SK-N-SH (cell line): Measurements from ENCODE around the gene SERPINB2. TPM values are rescaled to one million over a fixed set of nuclear protein-coding genes. Genes with fewer than 3 reads are reported as not detected.

Source experiments
- CTCF ChIA-PET: fragments of 300-600, 350-600 bp; formaldehyde crosslinking; extraction: SDS; loops from one replicate; lab custom pipeline; 2021; lab: Yijun Ruan, JAX
- POLR2A ChIA-PET: fragments of 350-600 bp; sonication (Branson Sonifier 250); formaldehyde crosslinking; extraction: SDS; loops from one replicate; lab custom pipeline; 2020; ENCODE audit warnings: antibody characterized with exemption, inconsistent platforms; lab: Yijun Ruan, JAX
- DNase-seq: peaks from one replicate; pipeline ENCODE4 v3.0.0; 2012
- H2AFZ ChIP-seq: fragments of 200-600 bp; sonication (generic); 2 replicates; pipeline ENCODE4 v1.8.1; 2016; ENCODE audit warnings: antibody characterized with exemption, mild to moderate bottlenecking, low read depth
- H3F3A ChIP-seq: fragments of 200-600 bp; sonication (generic); replicated peaks from 2 replicates; pipeline ENCODE3; 2016; ENCODE audit warnings: antibody characterized with exemption, mild to moderate bottlenecking; ENCODE audit not compliant: insufficient read depth
- H3K27ac ChIP-seq, 2 experiments: fragments of 200-500 bp in 1 of 2; fragments of 200-600 bp in 1 of 2; sonication (Bioruptor generic) in 1 of 2; sonication (generic), shearing (Covaris generic) in 1 of 2; 2 replicates each; pipeline versions ENCODE4 v1.5.1 to v1.6.1; 2014 to 2016; ENCODE audit warnings: low read depth in 2 of 2, inconsistent platforms in 1 of 2, low read length in 1 of 2, mild to moderate bottlenecking in 1 of 2, mixed read lengths in 1 of 2
- H3K27me3 ChIP-seq: fragments of 200-600 bp; sonication (generic), shearing (Covaris generic); 2 replicates; pipeline ENCODE4 v1.6.1; 2016; ENCODE audit warnings: mixed run types; ENCODE audit not compliant: insufficient read depth
- H3K36me3 ChIP-seq, 2 experiments: fragments of 200-500 bp in 1 of 2; fragments of 200-600 bp in 1 of 2; sonication (Bioruptor generic) in 1 of 2; sonication (generic) in 1 of 2; replicated peaks in 1 of 2; 2 replicates each; pipeline versions ENCODE3 to v1.5.1; 2014 to 2016; ENCODE audit warnings: low read length in 1 of 2, mild to moderate bottlenecking in 1 of 2; ENCODE audit not compliant: insufficient read depth in 2 of 2, control insufficient read depth in 1 of 2
- H3K4me1 ChIP-seq, 2 experiments: fragments of 200-500 bp in 1 of 2; fragments of 200-600 bp in 1 of 2; sonication (Bioruptor generic) in 1 of 2; sonication (generic), shearing (Covaris generic) in 1 of 2; 2 replicates each; pipeline versions ENCODE4 v1.5.1 to v1.6.1; 2014 to 2016; ENCODE audit warnings: low read depth in 1 of 2, low read length in 1 of 2, mixed run types in 1 of 2; ENCODE audit not compliant: insufficient read depth in 2 of 2, control insufficient read depth in 1 of 2
- H3K4me2 ChIP-seq: fragments of 200-600 bp; sonication (generic), shearing (Covaris generic); 2 replicates; pipeline ENCODE4 v1.6.1; 2017; ENCODE audit warnings: mixed run types
- H3K4me3 ChIP-seq, 2 experiments: fragments of 200-500 bp in 1 of 2; fragments of 200-600 bp in 1 of 2; sonication (Bioruptor generic) in 1 of 2; sonication (generic), shearing (Covaris generic) in 1 of 2; 2 replicates each; pipeline versions ENCODE4 v1.5.1 to v1.8.1; 2014 to 2016; ENCODE audit warnings: low read depth in 2 of 2, inconsistent platforms in 1 of 2, low read length in 1 of 2, mild to moderate bottlenecking in 1 of 2, mixed read lengths in 1 of 2, moderate library complexity in 1 of 2
- H3K79me2 ChIP-seq: fragments of 200-600 bp; sonication (generic); 2 replicates; pipeline ENCODE4 v1.8.1; 2017; ENCODE audit warnings: mild to moderate bottlenecking; ENCODE audit not compliant: insufficient read depth
- H3K9ac ChIP-seq: fragments of 200-600 bp; sonication (generic); 2 replicates; pipeline ENCODE4 v1.6.1; 2017; ENCODE audit warnings: mixed run types
- H3K9me2 ChIP-seq: fragments of 200-600 bp; sonication (generic); 2 replicates; pipeline ENCODE4 v1.6.1; 2017; ENCODE audit warnings: mixed run types
- H3K9me3 ChIP-seq: fragments of 200-600 bp; sonication (generic); 2 replicates; pipeline ENCODE4 v1.6.1; 2017; ENCODE audit warnings: mixed run types, mild to moderate bottlenecking, moderate library complexity
- H4K20me1 ChIP-seq: fragments of 200-600 bp; sonication (generic); 2 replicates; pipeline ENCODE4 v1.6.1; 2017; ENCODE audit warnings: mild to moderate bottlenecking, mixed run types; ENCODE audit not compliant: insufficient read depth
- ELF1 ChIP-seq: IDR thresholded peaks from 2 replicates; pipeline ENCODE4 v1.4.0; 2012
- EZH2phosphoT487 ChIP-seq: fragments of 200-600 bp; sonication (generic); IDR thresholded peaks from 2 replicates; pipeline ENCODE4 v1.6.1; 2017; ENCODE audit warnings: low read depth, mixed run types, mild to moderate bottlenecking, antibody characterized with exemption, moderate library complexity, borderline replicate concordance
- FOXJ3 ChIP-seq: sonication (generic); formaldehyde crosslinking; IDR thresholded peaks from 2 replicates; pipeline ENCODE4 v1.5.1; 2020; ENCODE audit warnings: mild to moderate bottlenecking, missing genetic modification reagents
- FOXM1 ChIP-seq: IDR thresholded peaks from 2 replicates; pipeline ENCODE4 v1.4.0; 2012; ENCODE audit warnings: low read depth, mild to moderate bottlenecking
- NFIC ChIP-seq: IDR thresholded peaks from 2 replicates; pipeline ENCODE4 v1.4.0; 2012; ENCODE audit warnings: borderline replicate concordance
- PBX3 ChIP-seq: IDR thresholded peaks from 2 replicates; pipeline ENCODE4; 2012
- REST ChIP-seq: IDR thresholded peaks from 2 replicates; pipeline ENCODE4 v1.6.1; 2012; ENCODE audit warnings: mild to moderate bottlenecking, low read depth, low read length, moderate library complexity
- RFX5 ChIP-seq: IDR thresholded peaks from 2 replicates; pipeline ENCODE4 v1.6.1; 2012; ENCODE audit warnings: mild to moderate bottlenecking, improper control_type of control experiment, low read length
- SMC3 ChIP-seq: IDR thresholded peaks from 2 replicates; pipeline ENCODE4 v1.6.1; 2012; ENCODE audit warnings: low read depth, low read length, improper control_type of control experiment
- TAF1 ChIP-seq: IDR thresholded peaks from 2 replicates; pipeline ENCODE4 v1.6.1; 2012; ENCODE audit warnings: low read depth, mild to moderate bottlenecking, low read length, moderate library complexity, borderline replicate concordance
- TCF12 ChIP-seq: IDR thresholded peaks from 2 replicates; pipeline ENCODE4 v1.4.0; 2012
- USF2 ChIP-seq: fragments of 150-350 bp; IDR thresholded peaks from 2 replicates; pipeline ENCODE4 v1.6.1; 2017; ENCODE audit warnings: antibody characterized with exemption, low read length, low read depth, borderline replicate concordance
- YY1 ChIP-seq: IDR thresholded peaks from 2 replicates; pipeline ENCODE4 v1.4.0; 2012; ENCODE audit warnings: low read depth, mild to moderate bottlenecking
- WGBS: methylation state at CpG from one replicate; pipeline ENCODE4 v1.1.6; 2017; ENCODE audit warnings: low lambda C conversion rate; 5-methylcytosine and 5-hydroxymethylcytosine counted together
- polyA plus RNA-seq, 3 experiments: library from polyadenylated mRNA; depleted of rRNA; stranded (reverse); fragments of >200 nt; gene quantifications; 2 replicates each; pipeline ENCODE4 v1.2.3, GENCODE V29; 2012

The SERPINB2 gene
- polyA plus RNA-seq, 1 of the 3 experiments (the other 2 are of a cell fraction) = 5.9 TPM

- TF ChIP-seq EZH2phosphoT487 (no peak), NFIC (no peak), ELF1 (no peak), YY1 (no peak), FOXM1 (no peak), FOXJ3 (CRISPR knock-in tag) (no peak)
- TF ChIP-seq, all 33 proteins: peak for 0
- H2AFZ ChIP-seq = no peak overlapping the region
- no peaks in the 10 kb centered on the region for H3K36me3 ChIP-seq
- H3K9ac ChIP-seq = no peak overlapping the region
- no peak for DNase-seq
- H3K9me3 ChIP-seq = no peaks in the 10 kb centered on the region
- no peaks in the 10 kb centered on the region for H3K4me1 ChIP-seq
- H3K9me2 ChIP-seq = no peaks in the 10 kb centered on the region
- WGBS = 23% methylated on average over 2 of the region's 2 CpGs
- no peak overlapping the region for H3K4me3 ChIP-seq
- H3K4me2 ChIP-seq = no peak overlapping the region
- no peak overlapping the region for H3K27ac ChIP-seq
- no peaks in the 10 kb centered on the region for H3F3A ChIP-seq
- H3K27me3 ChIP-seq = peaks cover 7% of the 10 kb centered on the region; the same call in 1 of the 2 replicates
- ChIA-PET CTCF (interaction anchor here (0.7 to 2.8 kb wide), 3 partner anchors 147 to 342 kb away, joined by 3 to 8 read pairs (median 4); no protein-coding TSS in a partner anchor), POLR2A (no interaction called here)
- no peaks in the 10 kb centered on the region for H4K20me1 ChIP-seq
- no peaks in the 10 kb centered on the region for H3K79me2 ChIP-seq
These were observed 27.6 kb upstream of the SERPINB2 start for GRCh38 chr18:63859781-63860475.

GRCh38 chr18:63860531-63860930 is 27.0 kb upstream of the SERPINB2 start:
- H3K9me3 ChIP-seq = no peaks in the 10 kb centered on the region
- H3K4me2 ChIP-seq = no peak overlapping the region
- 20% methylated on average over 2 of the region's 2 CpGs for WGBS
- ChIA-PET CTCF (interaction anchor here (0.7 kb wide), 1 partner anchor 343 kb away, joined by 3 read pairs; no protein-coding TSS in a partner anchor), POLR2A (no interaction called here)
- H2AFZ ChIP-seq = no peak overlapping the region
- H3K79me2 ChIP-seq = no peaks in the 10 kb centered on the region
- H3K9ac ChIP-seq = no peak overlapping the region
- DNase-seq = no peak
- no peaks in the 10 kb centered on the region for H3K4me1 ChIP-seq
- no peaks in the 10 kb centered on the region for H3F3A ChIP-seq
- no peak overlapping the region for H3K4me3 ChIP-seq
- no peaks in the 10 kb centered on the region for H3K36me3 ChIP-seq
- H3K27ac ChIP-seq = no peak overlapping the region
- H4K20me1 ChIP-seq = no peaks in the 10 kb centered on the region
- H3K27me3 ChIP-seq = peaks cover 7% of the 10 kb centered on the region; the same call in 1 of the 2 replicates
- TF ChIP-seq SMC3 = no peak
- no peaks in the 10 kb centered on the region for H3K9me2 ChIP-seq

- Histone ChIP-seq H3K36me3 (no peaks in the 10 kb centered on the region), H3K27me3 (no peaks in the 10 kb centered on the region), H3K27ac (no peak overlapping the region), H3K4me2 (no peak overlapping the region), H3K9me3 (no peaks in the 10 kb centered on the region), H3F3A (no peaks in the 10 kb centered on the region), H4K20me1 (no peaks in the 10 kb centered on the region), H3K9me2 (no peaks in the 10 kb centered on the region), H3K79me2 (no peaks in the 10 kb centered on the region), H3K4me1 (no peaks in the 10 kb centered on the region), H3K4me3 (no peak overlapping the region), H2AFZ (no peak overlapping the region), H3K9ac (no peak overlapping the region)
- no peak for DNase-seq
- POLR2A ChIA-PET = no interaction called here
- WGBS = 11% methylated on average over 3 of the region's 3 CpGs
- CTCF ChIA-PET = no interaction called here
- TF ChIP-seq TCF12 (no peak), REST (no peak), RFX5 (no peak), YY1 (no peak), TAF1 (no peak), PBX3 (no peak), USF2 (no peak)
These were observed 20.0 kb upstream of the SERPINB2 start for GRCh38 chr18:63867368-63868125.
